Renal pelvis (tissue), 3 donors: ENCODE results near the gene EIF1AD. TPM values are rescaled to one million over a fixed set of nuclear protein-coding genes. Genes with fewer than 3 reads are reported as not detected.

ENCODE experiments used
- polyA plus RNA-seq, 3 donors: library from polyadenylated mRNA; unstranded; fragments of 120-200 nt; gene quantifications; one replicate each; pipeline ENCODE4 v1.2.1, GENCODE V29; 2013; ENCODE audit not compliant: insufficient read length in 3 of 3

The EIF1AD gene
- polyA plus RNA-seq, 3 donors: 27.9 to 29.9 (median 28.2) TPM

Other genes starting within 250 kb of the EIF1AD start
- gene AP5B1, start 221.2 kb downstream of the EIF1AD start, polyA plus RNA-seq: 10 to 100 TPM in 2 of 3 donors, 1 to 10 TPM in 1; 7.9 to 10.9 (median 10.8) TPM
- gene OVOL1, start 215.1 kb downstream of the EIF1AD start, polyA plus RNA-seq: 10 to 100 TPM; 14.6 to 17.3 (median 17.1) TPM
- 1 to 10 TPM; 2.1 to 3.3 (median 2.3) TPM for gene SNX32, start 168.2 kb downstream of the EIF1AD start, polyA plus RNA-seq
- 100 to 1,000 TPM; 739 to 933 (median 787) TPM for gene CFL1, start 144.0 kb downstream of the EIF1AD start, polyA plus RNA-seq
- gene MUS81, start 141.7 kb downstream of the EIF1AD start, polyA plus RNA-seq: 10 to 100 TPM; 50.2 to 59.8 (median 53.4) TPM
- gene EFEMP2, start 129.4 kb downstream of the EIF1AD start, polyA plus RNA-seq: 100 to 1,000 TPM; 111 to 137 (median 118) TPM
- gene CTSW, start 122.3 kb downstream of the EIF1AD start, polyA plus RNA-seq: 1 to 10 TPM in 2 of 3 donors, under 1 TPM in 1; 0.73 to 1.5 (median 1.5) TPM
- 10 to 100 TPM; 86.5 to 95.6 (median 94.2) TPM for gene FIBP, start 113.7 kb downstream of the EIF1AD start, polyA plus RNA-seq
- 10 to 100 TPM; 10.6 to 20.8 (median 13.6) TPM for gene CCDC85B, start 111.5 kb downstream of the EIF1AD start, polyA plus RNA-seq
- gene FOSL1, start 101.8 kb downstream of the EIF1AD start, polyA plus RNA-seq: under 1 TPM in 1 of 3 donors, not detected in 2; 0.14 TPM
- 10 to 100 TPM; 35.3 to 46.2 (median 44.4) TPM for gene C11orf68, start 83.1 kb downstream of the EIF1AD start, polyA plus RNA-seq
- gene DRAP1, start 82.7 kb downstream of the EIF1AD start, polyA plus RNA-seq: 100 to 1,000 TPM in 1 of 3 donors, 10 to 100 TPM in 2; 82.5 to 112 (median 93.0) TPM
- under 1 TPM in 2 of 3 donors, not detected in 1; 0.18 to 0.28 TPM for gene TSGA10IP, start 56.7 kb downstream of the EIF1AD start, polyA plus RNA-seq
- 10 to 100 TPM; 50.1 to 57.6 (median 55.5) TPM for gene SART1, start 40.4 kb downstream of the EIF1AD start, polyA plus RNA-seq
- 100 to 1,000 TPM; 243 to 285 (median 271) TPM for gene BANF1, start 346 bp upstream of the EIF1AD start, polyA plus RNA-seq
- not detected for gene CST6, start 9.9 kb upstream of the EIF1AD start, polyA plus RNA-seq
- not detected for gene CATSPER1, start 24.3 kb upstream of the EIF1AD start, polyA plus RNA-seq
- gene GAL3ST3, start 47.0 kb upstream of the EIF1AD start, polyA plus RNA-seq: 1 to 10 TPM; 5.4 to 6.4 (median 6.1) TPM
- 100 to 1,000 TPM; 229 to 250 (median 238) TPM for gene SF3B2, start 50.2 kb upstream of the EIF1AD start, polyA plus RNA-seq
- 10 to 100 TPM; 46.0 to 53.7 (median 49.2) TPM for gene PACS1, start 68.1 kb upstream of the EIF1AD start, polyA plus RNA-seq